Lower leg skin (tissue), 3 donors: ENCODE data around the gene TRPV5.

Source experiments
- POLR2A ChIP-seq, 2 donors: fragments of 450-650 bp; IDR thresholded peaks; one replicate each; pipeline ENCODE4 v1.6.1; 2016 to 2017; ENCODE audit warnings: antibody characterized with exemption in 2 of 2, mild to moderate bottlenecking in 1 of 2, moderate library complexity in 1 of 2
- TF ChIP-seq, protein P1 (sequence below), 3 donors: fragments of 450-650 bp; IDR thresholded peaks; one replicate each; pipeline ENCODE4 v1.5.1; 2016; ENCODE audit warnings: antibody characterized with exemption in 3 of 3, mild to moderate bottlenecking in 3 of 3, moderate library complexity in 2 of 3

DNA sequence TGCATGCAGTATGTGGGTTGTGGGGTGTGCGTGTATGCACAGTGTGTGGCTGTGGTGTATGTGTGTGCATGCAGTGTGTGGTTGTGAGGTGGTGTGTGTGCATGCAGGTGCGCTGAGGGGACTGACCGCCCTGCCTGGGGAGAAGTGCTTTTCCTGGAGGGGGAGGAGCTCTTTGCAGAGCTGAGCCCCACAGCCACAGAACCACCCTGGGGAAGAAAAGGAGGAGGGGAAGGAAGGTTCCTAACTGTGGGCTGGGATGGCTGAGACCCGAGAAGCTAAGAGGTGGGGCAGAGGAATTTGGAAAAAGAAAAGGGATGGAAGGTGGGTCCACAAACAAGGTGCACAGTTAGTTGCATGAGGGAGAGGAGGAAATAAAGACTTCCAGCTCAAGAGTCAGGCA, at the start of gene TRPV5:
- TF ChIP-seq, protein P1, sequence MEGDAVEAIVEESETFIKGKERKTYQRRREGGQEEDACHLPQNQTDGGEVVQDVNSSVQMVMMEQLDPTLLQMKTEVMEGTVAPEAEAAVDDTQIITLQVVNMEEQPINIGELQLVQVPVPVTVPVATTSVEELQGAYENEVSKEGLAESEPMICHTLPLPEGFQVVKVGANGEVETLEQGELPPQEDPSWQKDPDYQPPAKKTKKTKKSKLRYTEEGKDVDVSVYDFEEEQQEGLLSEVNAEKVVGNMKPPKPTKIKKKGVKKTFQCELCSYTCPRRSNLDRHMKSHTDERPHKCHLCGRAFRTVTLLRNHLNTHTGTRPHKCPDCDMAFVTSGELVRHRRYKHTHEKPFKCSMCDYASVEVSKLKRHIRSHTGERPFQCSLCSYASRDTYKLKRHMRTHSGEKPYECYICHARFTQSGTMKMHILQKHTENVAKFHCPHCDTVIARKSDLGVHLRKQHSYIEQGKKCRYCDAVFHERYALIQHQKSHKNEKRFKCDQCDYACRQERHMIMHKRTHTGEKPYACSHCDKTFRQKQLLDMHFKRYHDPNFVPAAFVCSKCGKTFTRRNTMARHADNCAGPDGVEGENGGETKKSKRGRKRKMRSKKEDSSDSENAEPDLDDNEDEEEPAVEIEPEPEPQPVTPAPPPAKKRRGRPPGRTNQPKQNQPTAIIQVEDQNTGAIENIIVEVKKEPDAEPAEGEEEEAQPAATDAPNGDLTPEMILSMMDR (IDR thresholded peaks at IDR 0.05): no peak
- TF ChIP-seq POLR2A (IDR thresholded peaks at IDR 0.05): no peak
